Measurements from ENCODE around the gene RPL27.

The RPL27 gene

GRCh38 chr17:43021741-43022512 is 23.7 kb downstream of the RPL27 start, which contains the start of gene VAT1:
Gene VAT1 (minus strand): TSS chr17:43022385. CDS start chr17:43022322, 63 bp downstream.
- peak; percentile 81 for DNase-seq

- DNase-seq: peak; percentile 86
These were observed 26.4 kb downstream of the RPL27 start, which contains the start of gene RND2 for GRCh38 chr17:43024407-43025289. Gene RND2 (plus strand): TSS chr17:43025231. CDS start chr17:43025348, 117 bp downstream.

- DNase-seq: no peak
These were observed 27.1 kb downstream of the RPL27 start for GRCh38 chr17:43025290-43025657.

- no peak for DNase-seq
These were observed 27.7 kb downstream of the RPL27 start for GRCh38 chr17:43025766-43026537.

GRCh38 chr17:43026595-43026994 is 28.4 kb downstream of the RPL27 start:
- DNase-seq: no peak

GRCh38 chr17:43027091-43028032 is 29.1 kb downstream of the RPL27 start:
- no peak for DNase-seq

GRCh38 chr17:43028221-43028861 is 30.1 kb downstream of the RPL27 start:
- no peak for DNase-seq

GRCh38 chr17:43030137-43030767 is 32.0 kb downstream of the RPL27 start:
- no peak for DNase-seq

- DNase-seq: no peak
These were observed 33.4 kb downstream of the RPL27 start for GRCh38 chr17:43031666-43032065.

- no peak for DNase-seq
These were observed 36.0 kb downstream of the RPL27 start for GRCh38 chr17:43033948-43034881.

GRCh38 chr17:43034894-43035293 is 36.7 kb downstream of the RPL27 start:
- DNase-seq: no peak

- DNase-seq: no peak
These were observed 41.4 kb downstream of the RPL27 start for GRCh38 chr17:43039646-43040045.

GRCh38 chr17:43040655-43041054 is 42.4 kb downstream of the RPL27 start:
- no peak for DNase-seq

GRCh38 chr17:43042025-43042628 is 43.9 kb downstream of the RPL27 start:
- no peak for DNase-seq

- DNase-seq: no peak
These were observed 45.1 kb downstream of the RPL27 start for GRCh38 chr17:43043307-43043706.

GRCh38 chr17:43044024-43044423 is 45.8 kb downstream of the RPL27 start:
- no peak for DNase-seq

GRCh38 chr17:43051969-43052368 is 53.8 kb downstream of the RPL27 start:
- DNase-seq: no peak
